Measurements from ENCODE around the gene MRPL38. TPM values are rescaled to one million over a fixed set of nuclear protein-coding genes. Genes with fewer than 3 reads are reported as not detected.
A peak's percentile ranks its signal among the peaks of the same experiment; 100 is the strongest.
"Not testable (repeated sequence)": the region's sequence is repeated elsewhere in the genome, so short reads cannot be mapped to it uniquely, and the experiment has no call there.

MRPL38 gene
- total RNA-seq, 1 donor from 2014 or later = 31.9 TPM

DNA sequence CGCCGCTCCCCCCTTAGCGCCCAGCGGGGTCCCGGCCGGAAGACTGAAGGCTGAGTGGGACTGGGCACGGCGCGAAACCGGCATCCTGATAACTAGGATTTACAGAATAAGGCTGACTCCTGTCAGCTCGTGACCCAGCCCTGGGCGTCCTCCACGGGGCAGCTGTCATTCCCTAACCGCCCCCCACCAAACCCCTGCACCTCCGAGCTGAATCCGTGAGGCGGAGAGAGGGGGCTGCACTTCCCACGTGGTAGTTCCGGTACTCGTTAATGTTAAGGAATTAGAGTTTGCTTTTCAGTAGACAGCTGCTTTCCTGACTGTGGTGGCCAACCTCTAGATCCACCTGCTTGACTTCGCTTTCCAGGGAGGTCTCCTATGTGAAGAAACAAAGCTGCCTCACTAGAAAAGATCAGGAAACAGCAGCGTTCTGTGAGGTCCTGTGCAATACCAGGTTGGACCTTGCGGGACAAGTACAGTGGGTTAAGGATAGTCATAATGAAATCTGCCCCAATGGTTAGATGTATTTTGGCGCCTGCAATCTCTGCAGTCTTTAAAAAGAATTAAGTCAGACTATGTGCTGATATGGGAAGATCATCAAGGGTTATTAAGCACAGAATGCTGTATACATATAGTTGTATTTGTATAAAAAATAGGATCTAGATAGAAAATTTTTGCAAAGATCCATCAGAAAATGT is 48.5 kb downstream of the MRPL38 start:
- Histone ChIP-seq H3K4me1 (peaks cover 3 to 17% of the 10 kb centered on the region in 2 donors), H3K36me3 (peaks cover 9 to 10% of the 10 kb centered on the region in 2 donors), H3K9me3 (no peaks in the 10 kb centered on the region), H3K4me3 (peak overlapping the region; percentile 56 to 87), H3K27ac (peak overlapping the region; percentile 95 to 98), H3K27me3 (no peaks in the 10 kb centered on the region)
- intact Hi-C loops (cut with DNase I) = no loop called here
- DNase-seq (ENCODE audit: low spot score in 2 of 2) = no peak
- TF ChIP-seq, protein P1, sequence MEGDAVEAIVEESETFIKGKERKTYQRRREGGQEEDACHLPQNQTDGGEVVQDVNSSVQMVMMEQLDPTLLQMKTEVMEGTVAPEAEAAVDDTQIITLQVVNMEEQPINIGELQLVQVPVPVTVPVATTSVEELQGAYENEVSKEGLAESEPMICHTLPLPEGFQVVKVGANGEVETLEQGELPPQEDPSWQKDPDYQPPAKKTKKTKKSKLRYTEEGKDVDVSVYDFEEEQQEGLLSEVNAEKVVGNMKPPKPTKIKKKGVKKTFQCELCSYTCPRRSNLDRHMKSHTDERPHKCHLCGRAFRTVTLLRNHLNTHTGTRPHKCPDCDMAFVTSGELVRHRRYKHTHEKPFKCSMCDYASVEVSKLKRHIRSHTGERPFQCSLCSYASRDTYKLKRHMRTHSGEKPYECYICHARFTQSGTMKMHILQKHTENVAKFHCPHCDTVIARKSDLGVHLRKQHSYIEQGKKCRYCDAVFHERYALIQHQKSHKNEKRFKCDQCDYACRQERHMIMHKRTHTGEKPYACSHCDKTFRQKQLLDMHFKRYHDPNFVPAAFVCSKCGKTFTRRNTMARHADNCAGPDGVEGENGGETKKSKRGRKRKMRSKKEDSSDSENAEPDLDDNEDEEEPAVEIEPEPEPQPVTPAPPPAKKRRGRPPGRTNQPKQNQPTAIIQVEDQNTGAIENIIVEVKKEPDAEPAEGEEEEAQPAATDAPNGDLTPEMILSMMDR (IDR thresholded peaks at IDR 0.05) = no peak

DNA sequence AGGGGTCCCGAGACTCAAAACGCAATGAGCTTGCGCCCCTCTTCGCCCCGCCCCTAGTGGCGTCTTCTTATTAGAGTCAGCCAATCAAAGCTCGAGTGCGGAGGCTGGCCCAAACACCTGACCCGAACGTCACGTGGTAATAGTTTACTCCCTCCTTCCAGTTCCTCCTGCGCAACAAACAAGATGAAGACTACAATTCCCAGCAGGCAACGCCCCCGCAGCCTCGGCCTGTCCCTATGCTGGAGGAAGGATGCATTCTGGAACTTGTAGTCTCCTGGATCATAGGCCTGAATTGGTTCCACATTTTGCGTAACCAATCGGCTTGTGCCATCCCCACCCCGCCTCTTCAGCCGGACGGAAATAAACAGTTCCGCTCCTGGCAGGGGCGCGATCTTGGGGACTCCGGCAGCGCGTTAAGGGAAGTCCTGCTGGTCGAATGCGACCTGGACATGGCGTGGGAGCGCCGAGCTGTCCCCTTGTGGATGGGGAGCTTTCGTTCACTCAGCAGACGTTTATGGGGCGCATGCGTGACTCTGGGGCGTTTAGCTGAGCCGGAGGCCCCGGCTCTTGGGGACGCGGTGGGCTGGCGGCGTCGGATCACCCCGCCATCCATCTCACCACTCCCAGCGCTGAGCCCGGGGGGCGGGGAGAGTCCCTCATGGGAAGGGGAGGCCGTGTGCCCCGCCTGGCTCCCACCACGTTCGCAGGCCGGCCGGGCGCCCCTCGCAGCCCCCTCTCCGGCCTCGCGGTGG is 49.2 kb downstream of the MRPL38 start, which contains the start of gene WBP2:
Gene WBP2 (minus strand): TSS at position 26 of the 752 bp plus-strand sequence. CDS start 38 bp downstream, outside the sequence.
- peak; percentile 99 to 100 for DNase-seq (ENCODE audit: low spot score in 2 of 2)
- intact Hi-C loops (cut with DNase I) = loop anchor here (1.0 to 2.0 kb wide), 4 partner anchors 17 to 71 kb away; partner anchors contain the start of genes TRIM65 and UNK
- Histone ChIP-seq H3K4me3 (peak within 1 kb of the TSS; percentile 56 to 87), H3K9me3 (no peaks in the 10 kb centered on the region), H3K27ac (peak within 1 kb of the TSS; percentile 95 to 98), H3K27me3 (no peaks in the 10 kb centered on the region), H3K36me3 (peaks cover 16 to 18% of the 10 kb centered on the region in 2 donors), H3K4me1 (peaks cover 3 to 17% of the 10 kb centered on the region in 2 donors)
- TF ChIP-seq, protein P1 (IDR thresholded peaks at IDR 0.05) = peak; percentile 63 to 84 (median 68)

DNA sequence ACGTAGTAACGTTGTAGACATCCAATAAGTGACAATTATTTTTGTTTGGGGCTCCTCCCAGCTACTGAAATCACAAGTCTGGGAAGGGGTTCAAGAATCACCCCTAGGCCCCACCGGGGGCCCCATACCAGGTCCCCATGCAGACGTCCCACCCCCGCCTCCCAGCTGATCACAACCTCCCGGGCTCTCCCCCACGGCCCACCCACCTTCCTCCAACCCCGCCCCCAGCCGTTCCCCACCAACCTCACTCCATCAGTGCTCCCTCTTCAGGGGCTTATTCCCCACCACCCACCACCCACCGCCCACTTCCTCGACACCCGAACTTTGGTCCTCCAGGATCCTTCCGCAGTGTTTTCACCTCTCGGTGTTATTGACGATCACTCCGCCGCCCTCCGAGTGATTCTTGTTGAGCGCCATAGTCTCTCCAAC is 49.8 kb downstream of the MRPL38 start:
- no peaks in the 10 kb centered on the region for H3K9me3 ChIP-seq
- DNase-seq (ENCODE audit: low spot score in 2 of 2) = no peak
- H3K4me1 ChIP-seq = peaks cover 3 to 17% of the 10 kb centered on the region in 2 donors
- peak overlapping the region; percentile 95 to 97 for H3K27ac ChIP-seq
- TF ChIP-seq, protein P1 (IDR thresholded peaks at IDR 0.05) = peak in 1 of 3 experiments; percentile 21
- peaks cover 22 to 23% of the 10 kb centered on the region in 2 donors for H3K36me3 ChIP-seq
- H3K4me3 ChIP-seq = peak overlapping the region; percentile 56 to 87
- intact Hi-C loops (cut with DNase I) = loop anchor here (1.0 to 2.0 kb wide), 4 partner anchors 17 to 70 kb away; partner anchors contain the start of genes TRIM65 and UNK
- H3K27me3 ChIP-seq = no peaks in the 10 kb centered on the region

DNA sequence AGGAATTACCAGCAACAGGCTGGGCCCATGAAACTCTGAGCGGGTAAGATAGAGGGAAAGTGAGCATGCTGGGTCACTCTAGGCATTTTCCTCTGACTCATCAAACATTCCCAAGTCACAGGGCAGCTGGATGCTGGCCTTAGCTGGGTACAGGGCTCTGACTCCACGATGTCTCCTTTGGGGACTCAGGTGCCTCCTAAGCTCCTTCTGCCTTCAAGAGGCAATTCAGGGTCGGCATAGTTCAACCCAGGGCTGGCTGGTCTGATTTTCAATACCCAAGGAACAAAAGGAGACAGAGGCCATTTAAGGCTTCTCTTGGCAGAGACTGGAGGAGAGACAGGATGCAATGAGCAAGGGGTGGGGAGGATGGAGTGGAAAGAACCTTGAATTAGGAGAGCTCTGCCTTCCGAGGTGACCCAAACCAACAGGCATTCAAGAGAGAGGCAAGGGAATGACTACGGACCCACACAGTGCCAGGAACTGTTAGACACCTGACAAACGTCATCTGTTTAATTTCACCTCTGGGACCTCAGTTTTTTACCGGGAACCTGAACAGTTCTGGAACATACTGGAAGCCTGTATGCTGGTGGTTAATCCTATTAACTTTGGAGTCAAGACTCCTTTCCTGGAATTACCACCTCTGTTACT is 50.5 kb downstream of the MRPL38 start:
- H3K4me1 ChIP-seq = peaks cover 3 to 21% of the 10 kb centered on the region in 2 donors
- peak overlapping the region; percentile 56 to 87 for H3K4me3 ChIP-seq
- H3K27me3 ChIP-seq = no peaks in the 10 kb centered on the region
- peak in 1 of 2 donors; percentile 87 for DNase-seq (ENCODE audit: low spot score in 2 of 2)
- TF ChIP-seq, protein P1 (IDR thresholded peaks at IDR 0.05) = no peak
- peak overlapping the region; percentile 95 to 97 for H3K27ac ChIP-seq
- peaks cover 29 to 30% of the 10 kb centered on the region in 2 donors for H3K36me3 ChIP-seq
- intact Hi-C loops (cut with DNase I) = loop anchor here (2.0 kb wide), 1 partner anchor 69 kb away; the partner anchor contains the start of gene UNK
- H3K9me3 ChIP-seq = no peaks in the 10 kb centered on the region

DNA sequence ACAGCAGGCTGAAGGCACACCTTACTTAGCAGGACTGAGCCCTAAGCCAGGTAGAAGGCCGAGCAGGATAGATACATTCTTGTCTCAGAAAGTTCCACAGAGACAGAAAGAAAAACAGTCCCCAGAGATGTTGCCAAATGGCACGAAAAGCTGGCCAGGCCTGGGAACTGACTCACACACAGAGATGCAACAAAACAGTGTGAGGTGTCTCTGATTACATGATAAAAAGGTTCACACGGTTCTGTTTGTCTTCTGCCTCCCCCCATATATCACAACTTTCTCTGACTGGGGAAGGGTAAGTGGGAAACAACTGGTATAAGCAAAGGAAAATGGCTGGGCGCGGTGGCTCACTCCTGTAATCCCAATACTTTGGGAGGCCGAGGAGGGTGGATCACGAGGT is 51.3 kb downstream of the MRPL38 start:
- Histone ChIP-seq H3K4me3 (peak overlapping the region; percentile 56 to 87), H3K4me1 (peaks cover 3 to 23% of the 10 kb centered on the region in 2 donors), H3K9me3 (no peaks in the 10 kb centered on the region), H3K27me3 (no peaks in the 10 kb centered on the region), H3K27ac (peak overlapping the region; percentile 95 to 97), H3K36me3 (peaks cover 37 to 38% of the 10 kb centered on the region in 2 donors)
- TF ChIP-seq, protein P1 (IDR thresholded peaks at IDR 0.05) = no peak
- DNase-seq (ENCODE audit: low spot score in 2 of 2) = no peak
- intact Hi-C loops (cut with DNase I) = no loop called here

DNA sequence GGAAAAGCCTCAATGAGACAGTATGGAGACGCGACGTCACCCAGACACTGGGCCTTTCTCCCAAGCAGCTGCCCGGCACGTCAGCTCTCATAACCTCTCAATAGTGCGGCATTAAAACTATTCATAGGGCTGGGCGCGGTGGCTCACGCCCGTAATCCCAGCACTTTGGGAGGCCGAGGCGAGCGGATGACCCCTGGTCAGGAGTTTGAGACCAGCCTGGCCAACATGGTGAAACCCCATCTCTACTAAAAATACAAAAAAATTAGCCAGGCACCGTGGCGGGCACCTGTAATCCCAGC is 53.0 kb downstream of the MRPL38 start:
- intact Hi-C loops (cut with DNase I); H3K9me3 ChIP-seq; H3K4me3 ChIP-seq; DNase-seq (ENCODE audit: low spot score in 2 of 2); H3K27me3 ChIP-seq: not testable (repeated sequence)
- Histone ChIP-seq H3K27ac (peak overlapping the region in 1 of 2 donors; percentile 10), H3K36me3 (peaks cover 55 to 56% of the 10 kb centered on the region in 2 donors), H3K4me1 (peaks cover 3 to 21% of the 10 kb centered on the region in 2 donors)
